ENCODE measurements around the gene SLC28A1.
A peak's percentile ranks its signal among the peaks of the same experiment; 100 is the strongest.

Gene SLC28A1

GRCh38 chr15:84886211-84886983, 1.9 kb downstream of the SLC28A1 start:
- no peak for DNase-seq

GRCh38 chr15:84886984-84887299, 2.5 kb downstream of the SLC28A1 start:
- no peak for DNase-seq

- DNase-seq: no peak
Observed at GRCh38 chr15:84887938-84888337, 3.5 kb downstream of the SLC28A1 start.

- DNase-seq: no peak
Observed at GRCh38 chr15:84888639-84889038, 4.2 kb downstream of the SLC28A1 start.

GRCh38 chr15:84889313-84889990, 5.0 kb downstream of the SLC28A1 start:
- no peak for DNase-seq

GRCh38 chr15:84889991-84890669, 5.7 kb downstream of the SLC28A1 start:
- DNase-seq: no peak

GRCh38 chr15:84890670-84891162, 6.3 kb downstream of the SLC28A1 start:
- no peak for DNase-seq

GRCh38 chr15:84891339-84891738, 6.9 kb downstream of the SLC28A1 start:
- no peak for DNase-seq

GRCh38 chr15:84892786-84893307, 8.4 kb downstream of the SLC28A1 start:
- DNase-seq: no peak

GRCh38 chr15:84893607-84894006, 9.1 kb downstream of the SLC28A1 start:
- DNase-seq: no peak

GRCh38 chr15:84894736-84895425, 10.4 kb downstream of the SLC28A1 start:
- no peak for DNase-seq

GRCh38 chr15:84898761-84899160, 14.3 kb downstream of the SLC28A1 start:
- no peak for DNase-seq

- no peak for DNase-seq
Observed at GRCh38 chr15:84899750-84900149, 15.3 kb downstream of the SLC28A1 start.

GRCh38 chr15:84901540-84901939, 17.1 kb downstream of the SLC28A1 start:
- no peak for DNase-seq

- DNase-seq: no peak
Observed at GRCh38 chr15:84903751-84904150, 19.3 kb downstream of the SLC28A1 start.

GRCh38 chr15:84904419-84904818, 20.0 kb downstream of the SLC28A1 start:
- DNase-seq: peak; percentile 76

GRCh38 chr15:84905016-84905916, 20.8 kb downstream of the SLC28A1 start:
- DNase-seq: no peak

- DNase-seq: no peak
Observed at GRCh38 chr15:84907731-84908130, 23.3 kb downstream of the SLC28A1 start.

- DNase-seq: no peak
Observed at GRCh38 chr15:84908564-84908963, 24.1 kb downstream of the SLC28A1 start.

- no peak for DNase-seq
Observed at GRCh38 chr15:84909029-84909428, 24.6 kb downstream of the SLC28A1 start.

- DNase-seq: no peak
Observed at GRCh38 chr15:84909782-84910181, 25.3 kb downstream of the SLC28A1 start.
